Measurements from ENCODE around the gene GON4L.

The GON4L gene

DNA sequence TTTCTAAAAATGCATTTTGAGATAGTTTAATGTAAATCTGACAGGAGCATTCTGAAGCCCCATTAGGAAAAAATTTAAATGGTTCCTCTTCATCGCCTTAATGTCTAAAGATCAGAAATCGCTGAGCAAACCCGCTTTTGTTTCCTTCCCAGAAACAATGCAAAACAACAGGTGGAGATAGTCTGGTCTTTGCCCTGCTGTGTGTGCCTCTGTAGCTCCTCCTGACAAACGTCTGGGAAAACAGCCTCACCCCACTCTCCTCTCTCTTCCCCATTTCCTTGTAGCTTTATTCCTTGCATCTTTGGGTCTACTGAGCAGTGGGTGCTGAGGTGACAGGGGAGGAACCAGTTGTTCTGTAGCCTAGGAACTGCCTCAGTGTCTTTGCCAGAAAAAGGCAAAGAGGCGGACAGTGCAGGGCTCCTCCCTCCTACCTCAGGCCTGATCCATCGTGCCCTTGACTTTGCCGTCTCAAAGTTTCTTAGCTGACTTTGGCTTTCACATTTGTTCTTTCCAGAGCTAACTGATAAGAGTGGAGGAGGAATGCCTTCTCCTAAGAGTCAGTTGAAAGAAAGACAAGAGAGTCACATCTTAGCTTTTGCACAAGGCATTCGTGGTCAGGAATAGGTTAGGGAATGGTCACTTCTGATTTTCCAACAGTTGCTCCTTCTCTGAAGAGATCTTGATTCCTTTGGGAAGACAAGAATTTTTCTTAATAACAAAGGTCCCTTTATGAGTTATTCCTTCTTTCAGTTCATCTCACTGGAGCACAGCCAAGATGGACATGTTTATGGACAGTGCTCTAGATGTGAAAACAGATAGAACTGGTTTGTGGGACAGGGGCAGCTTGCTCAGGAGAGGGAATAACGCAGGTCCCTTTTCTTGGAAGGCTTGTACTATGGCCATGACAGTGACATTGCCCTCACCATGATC lies 27.3 kb upstream of the GON4L start:
- TF ChIP-seq EP300 (IDR thresholded peaks at IDR 0.05; ENCODE audit: borderline replicate concordance) (no peak), RAD21 (IDR thresholded peaks at IDR 0.05; ENCODE audit: low read depth) (no peak), CREB1 (IDR thresholded peaks at IDR 0.05; ENCODE audit: low read depth) (no peak), FOXM1 (IDR thresholded peaks at IDR 0.05; ENCODE audit: borderline replicate concordance, low read depth) (no peak)
- TF ChIP-seq, protein P1, sequence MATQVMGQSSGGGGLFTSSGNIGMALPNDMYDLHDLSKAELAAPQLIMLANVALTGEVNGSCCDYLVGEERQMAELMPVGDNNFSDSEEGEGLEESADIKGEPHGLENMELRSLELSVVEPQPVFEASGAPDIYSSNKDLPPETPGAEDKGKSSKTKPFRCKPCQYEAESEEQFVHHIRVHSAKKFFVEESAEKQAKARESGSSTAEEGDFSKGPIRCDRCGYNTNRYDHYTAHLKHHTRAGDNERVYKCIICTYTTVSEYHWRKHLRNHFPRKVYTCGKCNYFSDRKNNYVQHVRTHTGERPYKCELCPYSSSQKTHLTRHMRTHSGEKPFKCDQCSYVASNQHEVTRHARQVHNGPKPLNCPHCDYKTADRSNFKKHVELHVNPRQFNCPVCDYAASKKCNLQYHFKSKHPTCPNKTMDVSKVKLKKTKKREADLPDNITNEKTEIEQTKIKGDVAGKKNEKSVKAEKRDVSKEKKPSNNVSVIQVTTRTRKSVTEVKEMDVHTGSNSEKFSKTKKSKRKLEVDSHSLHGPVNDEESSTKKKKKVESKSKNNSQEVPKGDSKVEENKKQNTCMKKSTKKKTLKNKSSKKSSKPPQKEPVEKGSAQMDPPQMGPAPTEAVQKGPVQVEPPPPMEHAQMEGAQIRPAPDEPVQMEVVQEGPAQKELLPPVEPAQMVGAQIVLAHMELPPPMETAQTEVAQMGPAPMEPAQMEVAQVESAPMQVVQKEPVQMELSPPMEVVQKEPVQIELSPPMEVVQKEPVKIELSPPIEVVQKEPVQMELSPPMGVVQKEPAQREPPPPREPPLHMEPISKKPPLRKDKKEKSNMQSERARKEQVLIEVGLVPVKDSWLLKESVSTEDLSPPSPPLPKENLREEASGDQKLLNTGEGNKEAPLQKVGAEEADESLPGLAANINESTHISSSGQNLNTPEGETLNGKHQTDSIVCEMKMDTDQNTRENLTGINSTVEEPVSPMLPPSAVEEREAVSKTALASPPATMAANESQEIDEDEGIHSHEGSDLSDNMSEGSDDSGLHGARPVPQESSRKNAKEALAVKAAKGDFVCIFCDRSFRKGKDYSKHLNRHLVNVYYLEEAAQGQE (IDR thresholded peaks at IDR 0.05; ENCODE audit: low read depth), result no peak

DNA sequence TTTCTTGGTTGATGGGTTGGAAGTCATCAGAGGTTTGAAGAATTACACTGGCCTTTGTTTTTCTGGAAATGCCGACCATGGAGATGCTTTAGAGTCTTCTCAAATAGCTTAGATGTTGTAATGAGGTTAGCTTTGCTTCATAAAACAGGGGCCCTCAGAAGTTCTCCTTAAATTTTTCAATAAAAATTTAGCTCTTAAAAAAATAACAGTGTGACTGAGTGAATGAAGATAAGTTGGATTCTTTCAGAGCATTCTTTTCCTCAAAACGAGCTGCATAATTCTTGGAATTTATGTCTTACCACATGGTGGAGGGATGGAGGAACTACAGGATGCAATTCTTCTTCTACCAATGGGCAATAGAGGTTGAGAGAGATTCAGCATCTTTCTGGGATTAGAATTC lies 25.8 kb upstream of the GON4L start:
- TF ChIP-seq RAD21 (IDR thresholded peaks at IDR 0.05; ENCODE audit: low read depth) (no peak), CREB1 (IDR thresholded peaks at IDR 0.05; ENCODE audit: low read depth) (no peak), TCF12 (IDR thresholded peaks at IDR 0.05; ENCODE audit: low read depth) (no peak), TAF1 (IDR thresholded peaks at IDR 0.05; ENCODE audit: low read depth) (no peak), EP300 (IDR thresholded peaks at IDR 0.05; ENCODE audit: borderline replicate concordance) (no peak), NFIC (IDR thresholded peaks at IDR 0.05) (no peak), CEBPB (IDR thresholded peaks at IDR 0.05) (no peak), TEAD4 (IDR thresholded peaks at IDR 0.05) (no peak), YY1 (IDR thresholded peaks at IDR 0.05; ENCODE audit: low read depth) (no peak), FOXM1 (IDR thresholded peaks at IDR 0.05; ENCODE audit: borderline replicate concordance, low read depth) (no peak), EGR1 (IDR thresholded peaks at IDR 0.05) (no peak)
- TF ChIP-seq, protein P2, sequence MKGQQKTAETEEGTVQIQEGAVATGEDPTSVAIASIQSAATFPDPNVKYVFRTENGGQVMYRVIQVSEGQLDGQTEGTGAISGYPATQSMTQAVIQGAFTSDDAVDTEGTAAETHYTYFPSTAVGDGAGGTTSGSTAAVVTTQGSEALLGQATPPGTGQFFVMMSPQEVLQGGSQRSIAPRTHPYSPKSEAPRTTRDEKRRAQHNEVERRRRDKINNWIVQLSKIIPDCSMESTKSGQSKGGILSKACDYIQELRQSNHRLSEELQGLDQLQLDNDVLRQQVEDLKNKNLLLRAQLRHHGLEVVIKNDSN (IDR thresholded peaks at IDR 0.05), result no peak
- TF ChIP-seq, protein P3, sequence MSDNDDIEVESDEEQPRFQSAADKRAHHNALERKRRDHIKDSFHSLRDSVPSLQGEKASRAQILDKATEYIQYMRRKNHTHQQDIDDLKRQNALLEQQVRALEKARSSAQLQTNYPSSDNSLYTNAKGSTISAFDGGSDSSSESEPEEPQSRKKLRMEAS (IDR thresholded peaks at IDR 0.05), result no peak
- TF ChIP-seq, protein P1 (IDR thresholded peaks at IDR 0.05; ENCODE audit: low read depth), result no peak

DNA sequence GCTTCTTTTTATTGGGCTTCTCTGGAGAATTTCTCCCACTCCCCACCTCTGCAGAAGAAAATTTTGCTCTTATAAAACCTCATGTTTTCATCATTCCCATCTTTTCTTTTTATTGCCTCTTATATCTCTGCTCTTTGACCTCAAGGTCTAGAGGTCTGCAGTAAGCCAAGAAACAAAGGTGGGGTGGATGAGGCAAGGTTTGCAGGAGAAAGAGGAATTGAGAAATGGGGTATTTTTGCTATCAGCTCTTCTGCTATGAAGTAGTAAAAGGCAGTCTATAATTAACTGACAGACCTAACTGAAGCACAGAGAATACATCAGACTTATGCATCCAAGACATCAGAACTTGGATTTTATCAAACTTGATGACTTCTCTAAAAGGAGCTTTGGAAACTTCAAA lies 25.2 kb upstream of the GON4L start:
- TF ChIP-seq, protein P1 (IDR thresholded peaks at IDR 0.05; ENCODE audit: low read depth), result no peak
- TF ChIP-seq TAF1 (IDR thresholded peaks at IDR 0.05; ENCODE audit: low read depth), result no peak
- TF ChIP-seq EP300 (IDR thresholded peaks at IDR 0.05; ENCODE audit: borderline replicate concordance), result no peak
- TF ChIP-seq, protein P3 (IDR thresholded peaks at IDR 0.05), result no peak
- TF ChIP-seq TCF12 (IDR thresholded peaks at IDR 0.05; ENCODE audit: low read depth), result no peak
- TF ChIP-seq CREB1 (IDR thresholded peaks at IDR 0.05; ENCODE audit: low read depth), result no peak
- no peak for TF ChIP-seq FOXM1 (IDR thresholded peaks at IDR 0.05; ENCODE audit: borderline replicate concordance, low read depth)
- no peak for TF ChIP-seq ZBTB7A (IDR thresholded peaks at IDR 0.05; ENCODE audit: low read depth)
- TF ChIP-seq CEBPB (IDR thresholded peaks at IDR 0.05), result no peak
- TF ChIP-seq NFIC (IDR thresholded peaks at IDR 0.05), result no peak
- TF ChIP-seq RAD21 (IDR thresholded peaks at IDR 0.05; ENCODE audit: low read depth), result no peak
- no peak for TF ChIP-seq YY1 (IDR thresholded peaks at IDR 0.05; ENCODE audit: low read depth)
- TF ChIP-seq, protein P2 (IDR thresholded peaks at IDR 0.05), result no peak
- no peak for TF ChIP-seq TEAD4 (IDR thresholded peaks at IDR 0.05)
- TF ChIP-seq EGR1 (IDR thresholded peaks at IDR 0.05), result no peak

DNA sequence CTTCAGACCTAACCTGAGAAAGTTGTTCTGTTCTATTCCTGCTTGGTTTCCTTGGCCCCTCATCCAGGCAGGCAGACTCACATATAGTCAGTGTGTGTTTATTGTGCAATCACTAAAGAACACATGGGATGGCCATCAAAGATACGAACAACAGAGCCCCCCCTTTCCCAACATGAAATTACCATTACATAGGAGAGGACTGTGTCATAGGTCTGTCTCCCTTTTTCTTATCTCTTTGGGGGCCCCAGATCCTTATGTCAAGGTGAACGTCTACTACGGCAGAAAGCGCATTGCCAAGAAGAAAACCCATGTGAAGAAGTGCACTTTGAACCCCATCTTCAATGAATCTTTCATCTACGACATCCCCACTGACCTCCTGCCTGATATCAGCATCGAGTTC lies 23.9 kb upstream of the GON4L start:
- TF ChIP-seq, protein P2 (IDR thresholded peaks at IDR 0.05), result no peak
- TF ChIP-seq, protein P3 (IDR thresholded peaks at IDR 0.05), result no peak
- TF ChIP-seq RAD21 (IDR thresholded peaks at IDR 0.05; ENCODE audit: low read depth) (no peak), NFIC (IDR thresholded peaks at IDR 0.05) (no peak), EP300 (IDR thresholded peaks at IDR 0.05; ENCODE audit: borderline replicate concordance) (no peak), TAF1 (IDR thresholded peaks at IDR 0.05; ENCODE audit: low read depth) (no peak), ZBTB7A (IDR thresholded peaks at IDR 0.05; ENCODE audit: low read depth) (no peak), FOXM1 (IDR thresholded peaks at IDR 0.05; ENCODE audit: borderline replicate concordance, low read depth) (no peak), YY1 (IDR thresholded peaks at IDR 0.05; ENCODE audit: low read depth) (no peak), CREB1 (IDR thresholded peaks at IDR 0.05; ENCODE audit: low read depth) (no peak), TEAD4 (IDR thresholded peaks at IDR 0.05) (no peak), EGR1 (IDR thresholded peaks at IDR 0.05) (no peak), CEBPB (IDR thresholded peaks at IDR 0.05) (no peak), TCF12 (IDR thresholded peaks at IDR 0.05; ENCODE audit: low read depth) (no peak)
- TF ChIP-seq, protein P1 (IDR thresholded peaks at IDR 0.05; ENCODE audit: low read depth), result no peak
